ENCODE data around the gene SERPINB7. TPM values are rescaled to one million over a fixed set of nuclear protein-coding genes. Genes with fewer than 3 reads are reported as not detected.

SERPINB7 gene
- total RNA-seq, 2 experiments from 2014 or later = not detected

DNA sequence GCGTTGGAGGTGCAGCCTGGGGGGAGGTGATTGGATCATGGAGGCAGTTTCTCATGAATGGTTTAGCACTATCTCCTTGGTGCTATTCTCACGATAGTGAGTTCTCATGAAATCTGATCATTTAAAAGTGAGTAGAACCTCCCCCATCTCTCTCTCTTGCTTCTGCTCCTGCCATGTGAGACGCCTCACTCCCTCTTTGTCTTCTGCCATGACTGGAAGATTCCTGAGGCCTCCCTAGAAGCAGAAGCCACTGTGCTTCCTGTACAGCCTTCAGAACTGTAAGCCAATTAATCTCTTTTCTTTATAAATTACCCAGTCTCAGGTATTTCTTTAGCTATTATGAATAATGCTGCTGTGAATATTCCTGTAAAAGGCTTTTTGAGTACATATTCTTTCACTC is 52.9 kb downstream of the SERPINB7 start:
- CTCF ChIA-PET = no interaction called here
- H3K9me3 Mint-ChIP-seq = no peaks in the 10 kb centered on the region
- H3K27me3 Mint-ChIP-seq = peaks cover 11% of the 10 kb centered on the region
- DNase-seq = no peak
- TF ChIP-seq, protein P1, sequence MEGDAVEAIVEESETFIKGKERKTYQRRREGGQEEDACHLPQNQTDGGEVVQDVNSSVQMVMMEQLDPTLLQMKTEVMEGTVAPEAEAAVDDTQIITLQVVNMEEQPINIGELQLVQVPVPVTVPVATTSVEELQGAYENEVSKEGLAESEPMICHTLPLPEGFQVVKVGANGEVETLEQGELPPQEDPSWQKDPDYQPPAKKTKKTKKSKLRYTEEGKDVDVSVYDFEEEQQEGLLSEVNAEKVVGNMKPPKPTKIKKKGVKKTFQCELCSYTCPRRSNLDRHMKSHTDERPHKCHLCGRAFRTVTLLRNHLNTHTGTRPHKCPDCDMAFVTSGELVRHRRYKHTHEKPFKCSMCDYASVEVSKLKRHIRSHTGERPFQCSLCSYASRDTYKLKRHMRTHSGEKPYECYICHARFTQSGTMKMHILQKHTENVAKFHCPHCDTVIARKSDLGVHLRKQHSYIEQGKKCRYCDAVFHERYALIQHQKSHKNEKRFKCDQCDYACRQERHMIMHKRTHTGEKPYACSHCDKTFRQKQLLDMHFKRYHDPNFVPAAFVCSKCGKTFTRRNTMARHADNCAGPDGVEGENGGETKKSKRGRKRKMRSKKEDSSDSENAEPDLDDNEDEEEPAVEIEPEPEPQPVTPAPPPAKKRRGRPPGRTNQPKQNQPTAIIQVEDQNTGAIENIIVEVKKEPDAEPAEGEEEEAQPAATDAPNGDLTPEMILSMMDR (IDR thresholded peaks at IDR 0.05) = no peak
- H3K27ac Mint-ChIP-seq = no peak overlapping the region
- POLR2A ChIA-PET = no interaction called here
- intact Hi-C loops (cut with micrococcal nuclease) = no loop called here
- no peak overlapping the region for H3K4me3 Mint-ChIP-seq
- no peak for ATAC-seq
- H3K4me1 Mint-ChIP-seq (ENCODE audit: low read depth) = peaks cover 6% of the 10 kb centered on the region
- no peaks in the 10 kb centered on the region for H3K36me3 Mint-ChIP-seq (ENCODE audit: low read depth)

DNA sequence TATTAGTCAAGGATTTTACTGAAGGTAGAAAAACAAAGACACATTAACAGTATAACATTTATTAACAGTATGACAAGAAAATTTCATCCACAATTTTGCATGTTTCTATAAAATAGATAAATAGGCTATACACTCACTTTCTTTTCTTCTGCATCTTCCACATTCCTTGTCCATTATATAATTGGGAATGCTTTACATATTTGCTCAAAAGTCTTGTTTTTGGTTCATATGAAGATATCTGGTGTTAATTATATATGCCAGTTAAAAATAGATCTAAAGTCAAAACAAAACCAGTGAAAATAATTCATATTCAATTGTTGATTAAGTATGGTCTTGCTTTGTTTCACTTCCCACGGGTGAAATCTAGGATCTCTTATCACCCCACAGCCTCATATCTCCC is 53.4 kb downstream of the SERPINB7 start:
- H3K27me3 Mint-ChIP-seq = peaks cover 11% of the 10 kb centered on the region
- H3K27ac Mint-ChIP-seq = no peak overlapping the region
- ChIA-PET CTCF (no interaction called here), POLR2A (no interaction called here)
- intact Hi-C loops (cut with micrococcal nuclease) = no loop called here
- TF ChIP-seq, protein P1 (IDR thresholded peaks at IDR 0.05) = no peak
- H3K9me3 Mint-ChIP-seq = no peaks in the 10 kb centered on the region
- peaks cover 6% of the 10 kb centered on the region for H3K4me1 Mint-ChIP-seq (ENCODE audit: low read depth)
- DNase-seq (no peak), ATAC-seq (no peak)
- no peaks in the 10 kb centered on the region for H3K36me3 Mint-ChIP-seq (ENCODE audit: low read depth)
- no peak overlapping the region for H3K4me3 Mint-ChIP-seq

DNA sequence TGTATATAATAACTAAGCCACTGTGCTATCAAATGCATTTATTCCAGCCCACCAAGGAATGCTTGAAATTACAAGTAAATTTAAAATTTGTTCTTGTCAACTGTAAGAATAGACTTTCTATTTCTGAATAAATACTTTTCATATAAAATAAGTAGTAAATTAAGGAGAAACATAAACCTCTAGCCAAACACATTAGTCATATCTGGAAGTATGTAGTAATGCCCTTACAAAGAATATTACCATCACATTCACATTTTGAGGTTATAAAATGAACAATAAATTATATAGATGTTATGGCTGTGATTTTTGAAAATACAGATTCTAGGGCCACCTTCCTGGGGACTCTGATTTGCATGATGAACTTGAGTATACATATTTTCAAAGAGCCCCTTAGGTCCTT is 54.7 kb downstream of the SERPINB7 start:
- H3K36me3 Mint-ChIP-seq (ENCODE audit: low read depth) = no peaks in the 10 kb centered on the region
- H3K27me3 Mint-ChIP-seq = peaks cover 15% of the 10 kb centered on the region
- intact Hi-C loops (cut with micrococcal nuclease) = no loop called here
- DNase-seq (no peak), ATAC-seq (no peak)
- H3K9me3 Mint-ChIP-seq = no peaks in the 10 kb centered on the region
- no peak overlapping the region for H3K4me3 Mint-ChIP-seq
- H3K27ac Mint-ChIP-seq = no peak overlapping the region
- peaks cover 6% of the 10 kb centered on the region for H3K4me1 Mint-ChIP-seq (ENCODE audit: low read depth)
- TF ChIP-seq, protein P1 (IDR thresholded peaks at IDR 0.05) = no peak
- POLR2A ChIA-PET = no interaction called here
- CTCF ChIA-PET = interaction anchor here (0.9 kb wide), 1 partner anchor 13 kb away, joined by 3 read pairs; no protein-coding TSS in a partner anchor

DNA sequence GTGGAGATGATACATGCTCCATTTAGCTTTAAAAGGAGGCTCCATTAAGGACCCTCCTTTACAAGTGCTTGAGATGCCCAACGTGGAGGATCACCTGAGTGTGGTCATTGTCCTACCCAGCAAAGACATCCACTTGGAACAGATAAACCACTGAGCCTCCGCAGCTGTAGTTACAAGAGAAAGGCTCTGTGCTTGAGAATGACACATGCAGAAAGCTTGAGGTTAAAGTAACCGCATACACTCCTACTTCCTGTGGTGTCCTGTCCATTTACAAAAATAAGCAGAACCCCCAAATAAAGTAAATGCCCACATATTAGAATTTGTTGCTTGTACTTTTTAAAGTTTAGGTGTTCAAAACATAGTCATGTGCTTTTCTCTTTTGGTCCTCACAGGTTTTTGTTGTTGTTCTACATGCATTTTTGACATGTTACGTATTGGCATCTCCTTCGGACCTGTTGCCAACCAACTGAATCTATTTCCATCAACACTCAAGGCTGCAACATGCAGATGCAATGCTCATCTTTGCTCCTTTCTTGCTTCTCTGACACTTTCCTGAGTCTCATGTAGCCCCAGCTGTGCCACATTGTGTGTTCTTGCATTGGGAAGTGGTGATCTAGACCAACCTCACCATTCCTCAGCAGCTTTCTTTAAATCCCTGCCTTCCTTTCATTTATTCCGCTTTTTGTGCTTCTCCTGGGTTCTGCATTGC is 56.0 kb downstream of the SERPINB7 start:
- no peak overlapping the region for H3K27ac Mint-ChIP-seq
- H3K36me3 Mint-ChIP-seq (ENCODE audit: low read depth) = no peaks in the 10 kb centered on the region

DNA sequence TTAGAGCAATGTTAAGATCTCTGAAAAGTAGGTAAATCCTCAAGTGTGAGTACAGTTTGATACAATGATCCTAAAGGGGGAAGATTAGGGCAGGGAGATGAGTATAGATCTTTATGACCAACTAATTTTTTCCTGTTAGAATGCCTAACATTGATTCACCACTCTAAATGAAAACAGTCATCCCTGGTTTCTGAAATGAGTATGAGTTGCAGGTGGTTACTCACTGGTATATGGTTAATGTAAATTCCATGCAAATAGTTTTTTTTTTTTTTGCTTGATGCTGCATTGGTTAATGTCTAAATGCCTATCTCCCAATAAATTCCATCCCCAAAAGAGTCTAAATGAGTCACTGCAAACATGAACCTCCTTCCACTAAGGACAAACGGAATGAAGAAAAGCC is 57.3 kb downstream of the SERPINB7 start:
- CTCF ChIA-PET = interaction anchor here (0.7 kb wide), 1 partner anchor 1435 kb away, joined by 3 read pairs; no protein-coding TSS in a partner anchor
- Mint-ChIP-seq H3K27ac (no peak overlapping the region), H3K4me1 (ENCODE audit: low read depth) (peaks cover 6% of the 10 kb centered on the region), H3K36me3 (ENCODE audit: low read depth) (no peaks in the 10 kb centered on the region), H3K9me3 (no peaks in the 10 kb centered on the region), H3K4me3 (no peak overlapping the region), H3K27me3 (peaks cover 16% of the 10 kb centered on the region)
- TF ChIP-seq, protein P1 (IDR thresholded peaks at IDR 0.05) = no peak
- no peak for DNase-seq
- ATAC-seq = peak; percentile 56
- intact Hi-C loops (cut with micrococcal nuclease) = no loop called here
- POLR2A ChIA-PET = no interaction called here

More for the DNA sequence above, 56.0 kb downstream of the SERPINB7 start:
- Mint-ChIP-seq H3K27me3 (peaks cover 17% of the 10 kb centered on the region), H3K9me3 (no peaks in the 10 kb centered on the region), H3K4me1 (ENCODE audit: low read depth) (peaks cover 6% of the 10 kb centered on the region), H3K4me3 (no peak overlapping the region)
- TF ChIP-seq, protein P1 (IDR thresholded peaks at IDR 0.05) = no peak
- POLR2A ChIA-PET = no interaction called here
- ATAC-seq = peak; percentile 37
- DNase-seq = peak; percentile 7
- CTCF ChIA-PET = interaction anchor here (0.8 to 1.4 kb wide), 3 partner anchors 8 to 313 kb away, joined by 3 read pairs; no protein-coding TSS in a partner anchor
- intact Hi-C loops (cut with micrococcal nuclease) = no loop called here

All from activated CD8-positive, alpha-beta T cell treated with anti-CD3 and anti-CD28 coated beads for 36 hours (primary cell).